ENCODE results near the gene CD84.

The CD84 gene

GRCh38 chr1:160606611-160607010 lies 27.3 kb upstream of the CD84 start:
- no peak for TF ChIP-seq FOXP2 (optimal IDR thresholded peaks at IDR 0.05; ENCODE audit: borderline replicate concordance, extremely low read depth, extremely low read length, insufficient read depth)
- no peak for TF ChIP-seq TAF1 (IDR thresholded peaks at IDR 0.05; ENCODE audit: borderline replicate concordance, insufficient read depth, low read length)
- no peak for TF ChIP-seq SIN3A (IDR thresholded peaks at IDR 0.05; ENCODE audit: borderline replicate concordance, insufficient read depth, low read length)
- TF ChIP-seq POLR2AphosphoS5 (IDR thresholded peaks at IDR 0.05; ENCODE audit: low read depth, low read length): no peak
- no peak for TF ChIP-seq REST (IDR thresholded peaks at IDR 0.05; ENCODE audit: insufficient read depth in 1 of 2, low read depth in 2 of 2, low read length in 2 of 2)

GRCh38 chr1:160605792-160606479 lies 26.6 kb upstream of the CD84 start:
- TF ChIP-seq REST (IDR thresholded peaks at IDR 0.05; ENCODE audit: insufficient read depth in 1 of 2, low read depth in 2 of 2, low read length in 2 of 2): no peak
- TF ChIP-seq SIN3A (IDR thresholded peaks at IDR 0.05; ENCODE audit: borderline replicate concordance, insufficient read depth, low read length): no peak
- no peak for TF ChIP-seq POLR2AphosphoS5 (IDR thresholded peaks at IDR 0.05; ENCODE audit: low read depth, low read length)
- no peak for TF ChIP-seq FOXP2 (optimal IDR thresholded peaks at IDR 0.05; ENCODE audit: borderline replicate concordance, extremely low read depth, extremely low read length, insufficient read depth)
- TF ChIP-seq TAF1 (IDR thresholded peaks at IDR 0.05; ENCODE audit: borderline replicate concordance, insufficient read depth, low read length): no peak

GRCh38 chr1:160605205-160605604 lies 25.9 kb upstream of the CD84 start:
- TF ChIP-seq SIN3A (IDR thresholded peaks at IDR 0.05; ENCODE audit: borderline replicate concordance, insufficient read depth, low read length) (no peak), FOXP2 (optimal IDR thresholded peaks at IDR 0.05; ENCODE audit: borderline replicate concordance, extremely low read depth, extremely low read length, insufficient read depth) (no peak), REST (IDR thresholded peaks at IDR 0.05; ENCODE audit: insufficient read depth in 1 of 2, low read depth in 2 of 2, low read length in 2 of 2) (no peak), TAF1 (IDR thresholded peaks at IDR 0.05; ENCODE audit: borderline replicate concordance, insufficient read depth, low read length) (no peak), POLR2AphosphoS5 (IDR thresholded peaks at IDR 0.05; ENCODE audit: low read depth, low read length) (no peak)

GRCh38 chr1:160597705-160598104 lies 18.4 kb upstream of the CD84 start:
- TF ChIP-seq POLR2AphosphoS5 (IDR thresholded peaks at IDR 0.05; ENCODE audit: low read depth, low read length): no peak
- TF ChIP-seq REST (IDR thresholded peaks at IDR 0.05; ENCODE audit: insufficient read depth in 1 of 2, low read depth in 2 of 2, low read length in 2 of 2): no peak
- TF ChIP-seq FOXP2 (optimal IDR thresholded peaks at IDR 0.05; ENCODE audit: borderline replicate concordance, extremely low read depth, extremely low read length, insufficient read depth): no peak
- TF ChIP-seq SIN3A (IDR thresholded peaks at IDR 0.05; ENCODE audit: borderline replicate concordance, insufficient read depth, low read length): no peak
- no peak for TF ChIP-seq TAF1 (IDR thresholded peaks at IDR 0.05; ENCODE audit: borderline replicate concordance, insufficient read depth, low read length)
